ENCODE data around the gene PEMT. TPM values are rescaled to one million over a fixed set of nuclear protein-coding genes. Genes with fewer than 3 reads are reported as not detected.

Gene PEMT
- total RNA-seq, 1 experiment from 2014 or later, result 25.6 TPM

- CTCF ChIA-PET, result no interaction called here
- BruUV-seq (replicated peaks), result no TSS peak
- TF ChIP-seq, protein P1, sequence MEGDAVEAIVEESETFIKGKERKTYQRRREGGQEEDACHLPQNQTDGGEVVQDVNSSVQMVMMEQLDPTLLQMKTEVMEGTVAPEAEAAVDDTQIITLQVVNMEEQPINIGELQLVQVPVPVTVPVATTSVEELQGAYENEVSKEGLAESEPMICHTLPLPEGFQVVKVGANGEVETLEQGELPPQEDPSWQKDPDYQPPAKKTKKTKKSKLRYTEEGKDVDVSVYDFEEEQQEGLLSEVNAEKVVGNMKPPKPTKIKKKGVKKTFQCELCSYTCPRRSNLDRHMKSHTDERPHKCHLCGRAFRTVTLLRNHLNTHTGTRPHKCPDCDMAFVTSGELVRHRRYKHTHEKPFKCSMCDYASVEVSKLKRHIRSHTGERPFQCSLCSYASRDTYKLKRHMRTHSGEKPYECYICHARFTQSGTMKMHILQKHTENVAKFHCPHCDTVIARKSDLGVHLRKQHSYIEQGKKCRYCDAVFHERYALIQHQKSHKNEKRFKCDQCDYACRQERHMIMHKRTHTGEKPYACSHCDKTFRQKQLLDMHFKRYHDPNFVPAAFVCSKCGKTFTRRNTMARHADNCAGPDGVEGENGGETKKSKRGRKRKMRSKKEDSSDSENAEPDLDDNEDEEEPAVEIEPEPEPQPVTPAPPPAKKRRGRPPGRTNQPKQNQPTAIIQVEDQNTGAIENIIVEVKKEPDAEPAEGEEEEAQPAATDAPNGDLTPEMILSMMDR (IDR thresholded peaks at IDR 0.05; ENCODE audit: unreplicated experiment), result no peak
- H3K4me3 Mint-ChIP-seq (ENCODE audit: low read depth, unreplicated experiment), result no peak overlapping the region
- intact Hi-C loops (cut with micrococcal nuclease; ENCODE audit: unreplicated experiment), result no loop called here
- no peaks in the 10 kb centered on the region for H3K27me3 Mint-ChIP-seq (ENCODE audit: unreplicated experiment)
- no peaks in the 10 kb centered on the region for H3K9me3 Mint-ChIP-seq (ENCODE audit: low read depth, unreplicated experiment)
- peaks cover 11% of the 10 kb centered on the region for H3K4me1 Mint-ChIP-seq (ENCODE audit: low read depth, unreplicated experiment)
- no peak for DNase-seq
- no peaks in the 10 kb centered on the region for H3K36me3 Mint-ChIP-seq (ENCODE audit: insufficient read depth, unreplicated experiment)
- H3K27ac Mint-ChIP-seq (ENCODE audit: unreplicated experiment), result no peak overlapping the region
Measured at GRCh38 chr17:17576772-17577234, 14.7 kb downstream of the PEMT start.

GRCh38 chr17:17575360-17576251 lies 15.9 kb downstream of the PEMT start:
- Mint-ChIP-seq H3K27ac (ENCODE audit: unreplicated experiment) (no peak overlapping the region), H3K9me3 (ENCODE audit: low read depth, unreplicated experiment) (no peaks in the 10 kb centered on the region), H3K4me1 (ENCODE audit: low read depth, unreplicated experiment) (peaks cover 3% of the 10 kb centered on the region), H3K4me3 (ENCODE audit: low read depth, unreplicated experiment) (no peak overlapping the region), H3K27me3 (ENCODE audit: unreplicated experiment) (no peaks in the 10 kb centered on the region), H3K36me3 (ENCODE audit: insufficient read depth, unreplicated experiment) (no peaks in the 10 kb centered on the region)
- CTCF ChIA-PET, result no interaction called here
- intact Hi-C loops (cut with micrococcal nuclease; ENCODE audit: unreplicated experiment), result no loop called here
- DNase-seq, result no peak
- no TSS peak for BruUV-seq (replicated peaks)
- TF ChIP-seq, protein P1 (IDR thresholded peaks at IDR 0.05; ENCODE audit: unreplicated experiment), result no peak

DNA sequence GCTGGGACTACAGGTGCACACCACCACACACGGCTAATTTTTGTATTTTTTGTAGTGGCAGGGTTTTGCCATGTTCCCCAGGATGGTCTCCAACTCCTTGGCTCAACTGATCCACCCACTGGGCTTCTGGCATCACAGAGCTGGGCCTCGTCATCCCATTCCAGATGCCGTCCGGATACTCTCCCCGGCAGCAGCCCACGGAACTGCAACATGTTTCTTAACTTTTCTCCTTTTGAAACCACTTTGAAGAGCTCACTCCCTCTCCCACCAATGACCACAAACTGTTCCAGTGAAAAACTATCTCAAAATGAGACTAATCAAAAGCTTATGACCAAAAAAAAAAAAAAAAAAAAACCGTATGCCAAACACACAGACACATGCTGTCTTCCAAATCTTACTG lies 17.6 kb downstream of the PEMT start:
- CTCF ChIA-PET, result no interaction called here
- H3K4me3 Mint-ChIP-seq (ENCODE audit: low read depth, unreplicated experiment), result no peak overlapping the region
- TF ChIP-seq, protein P1 (IDR thresholded peaks at IDR 0.05; ENCODE audit: unreplicated experiment), result no peak
- BruUV-seq (replicated peaks), result no TSS peak
- H3K27ac Mint-ChIP-seq (ENCODE audit: unreplicated experiment), result no peak overlapping the region
- no peaks in the 10 kb centered on the region for H3K9me3 Mint-ChIP-seq (ENCODE audit: low read depth, unreplicated experiment)
- H3K27me3 Mint-ChIP-seq (ENCODE audit: unreplicated experiment), result no peaks in the 10 kb centered on the region
- intact Hi-C loops (cut with micrococcal nuclease; ENCODE audit: unreplicated experiment), result no loop called here
- H3K4me1 Mint-ChIP-seq (ENCODE audit: low read depth, unreplicated experiment), result no peaks in the 10 kb centered on the region
- H3K36me3 Mint-ChIP-seq (ENCODE audit: insufficient read depth, unreplicated experiment), result no peaks in the 10 kb centered on the region
- DNase-seq, result no peak

- CTCF ChIA-PET, result interaction anchor here (0.7 kb wide), 1 partner anchor 75 kb away, joined by 3 read pairs; no protein-coding TSS in a partner anchor
- TF ChIP-seq, protein P1 (IDR thresholded peaks at IDR 0.05; ENCODE audit: unreplicated experiment), result no peak
- intact Hi-C loops (cut with micrococcal nuclease; ENCODE audit: unreplicated experiment), result no loop called here
- H3K4me3 Mint-ChIP-seq (ENCODE audit: low read depth, unreplicated experiment), result no peak overlapping the region
- H3K36me3 Mint-ChIP-seq (ENCODE audit: insufficient read depth, unreplicated experiment), result no peaks in the 10 kb centered on the region
- H3K4me1 Mint-ChIP-seq (ENCODE audit: low read depth, unreplicated experiment), result no peaks in the 10 kb centered on the region
- no TSS peak for BruUV-seq (replicated peaks)
- H3K27ac Mint-ChIP-seq (ENCODE audit: unreplicated experiment), result no peak overlapping the region
- H3K9me3 Mint-ChIP-seq (ENCODE audit: low read depth, unreplicated experiment), result no peaks in the 10 kb centered on the region
- no peaks in the 10 kb centered on the region for H3K27me3 Mint-ChIP-seq (ENCODE audit: unreplicated experiment)
- DNase-seq, result no peak
Measured at GRCh38 chr17:17572010-17572785, 19.3 kb downstream of the PEMT start.

Data from Calu3 (cell line).